CD4-positive, alpha-beta T cell treated with Interleukin-6 for 4 hours (primary cell): ENCODE data around the gene CRISPLD2.

Source experiments
- DNase-seq: peaks from one replicate; pipeline ENCODE4 v3.0.0-alpha.2; 2020; ENCODE audit warnings: mixed read lengths

The CRISPLD2 gene

GRCh38 chr16:84919269-84919668 is 99.5 kb downstream of the CRISPLD2 start:
- no peak for DNase-seq

GRCh38 chr16:84919708-84920107 is 99.9 kb downstream of the CRISPLD2 start:
- DNase-seq, result no peak

GRCh38 chr16:84920333-84920732 is 100.5 kb downstream of the CRISPLD2 start:
- DNase-seq, result no peak

- no peak for DNase-seq
These were observed 102.8 kb downstream of the CRISPLD2 start for GRCh38 chr16:84922351-84923120.

DNA sequence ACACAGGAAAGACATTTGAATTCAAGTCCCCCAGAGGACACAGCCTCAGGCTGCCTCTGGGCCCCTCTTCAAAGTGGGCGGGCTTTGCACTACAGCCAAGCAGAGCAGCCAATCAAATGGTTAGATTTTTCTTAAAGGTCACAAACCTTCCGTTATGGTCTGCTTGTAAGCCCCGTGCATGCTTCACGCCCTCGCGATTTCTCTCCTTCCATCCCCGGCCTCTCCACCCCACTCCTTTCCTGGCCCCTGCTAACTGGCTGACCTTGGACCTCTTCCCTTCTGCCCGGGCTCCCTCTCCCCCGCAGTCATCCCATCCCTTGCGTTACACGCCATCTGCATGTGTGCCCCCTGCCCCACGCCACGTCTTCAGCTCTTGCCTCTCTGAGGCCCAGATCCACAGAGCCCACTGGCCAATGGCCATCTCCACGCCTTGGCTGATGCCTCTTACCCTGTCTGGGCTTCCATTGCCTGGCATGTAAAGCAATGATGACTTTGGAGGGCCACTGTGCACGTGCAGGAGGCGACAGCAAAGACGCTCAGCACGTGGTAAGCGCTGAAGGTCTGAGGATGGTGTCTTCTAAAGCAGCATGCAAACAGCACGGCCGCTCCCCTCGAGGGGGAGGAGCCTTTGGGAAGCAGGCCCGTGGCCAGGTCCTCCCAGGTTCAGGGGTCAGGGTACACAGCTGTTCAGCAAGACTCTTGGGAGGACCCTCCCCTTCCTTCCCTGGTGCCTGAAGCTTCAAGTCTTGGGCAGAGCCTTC is 104.7 kb downstream of the CRISPLD2 start:
- no peak for DNase-seq

GRCh38 chr16:84925092-84925772 is 105.4 kb downstream of the CRISPLD2 start:
- DNase-seq, result peak; percentile 81

GRCh38 chr16:84925773-84926372 is 106.1 kb downstream of the CRISPLD2 start:
- DNase-seq, result no peak

DNA sequence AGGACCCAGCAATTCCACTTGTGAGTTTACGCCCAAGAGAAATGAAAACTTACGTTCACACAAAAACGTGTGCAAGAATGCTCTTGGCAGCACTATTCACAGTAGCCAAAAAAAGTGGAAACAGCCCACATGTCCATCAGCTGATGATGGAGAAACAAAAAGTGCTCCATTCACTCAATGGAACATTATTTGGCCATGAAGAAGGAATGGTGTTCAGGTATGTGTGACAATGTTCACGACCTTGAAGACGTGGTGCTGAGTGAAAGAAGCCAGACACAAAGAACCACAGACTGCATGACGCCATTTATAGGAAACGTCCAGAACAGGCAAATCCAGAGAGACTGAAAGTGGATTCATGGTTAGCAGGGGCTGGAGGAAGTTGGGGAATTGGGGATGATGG is 106.7 kb downstream of the CRISPLD2 start:
- DNase-seq, result no peak

GRCh38 chr16:84927621-84928591 is 108.1 kb downstream of the CRISPLD2 start:
- no peak for DNase-seq

DNA sequence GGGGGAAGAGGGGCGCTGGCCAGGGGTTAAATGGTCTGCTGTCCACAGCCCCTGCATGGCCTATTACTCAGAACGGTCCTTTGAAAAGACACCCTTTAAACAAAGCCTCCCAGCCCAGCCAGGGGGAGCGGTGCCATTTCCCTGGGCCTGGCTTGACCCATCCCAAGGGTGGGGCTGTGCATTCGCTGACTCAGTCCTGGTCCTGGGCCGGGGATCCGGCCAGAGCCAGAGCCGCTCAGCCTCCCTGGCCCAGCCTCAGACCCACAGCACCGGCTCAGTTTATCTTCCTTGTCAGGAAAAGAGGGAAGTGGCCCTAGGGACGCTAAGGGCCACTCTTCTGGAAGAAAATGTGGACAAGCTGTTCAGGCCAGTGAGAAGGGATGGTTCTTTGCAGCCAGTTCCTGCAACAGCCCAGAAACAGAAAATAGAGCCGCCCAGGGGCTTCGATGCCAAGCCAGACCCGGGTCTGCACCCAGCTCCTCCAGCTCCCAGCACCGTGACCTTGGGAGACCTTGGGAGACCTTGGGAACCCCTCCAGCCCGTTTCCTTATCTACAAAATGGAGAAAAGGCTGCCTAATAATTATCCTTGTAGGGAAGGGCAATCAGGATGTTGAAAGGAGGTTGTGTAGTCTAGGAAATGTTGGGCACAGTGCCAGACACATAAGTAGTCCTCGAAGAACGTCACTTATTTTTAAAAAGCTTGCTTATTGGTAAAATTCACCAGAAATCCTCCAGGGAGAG is 109.1 kb downstream of the CRISPLD2 start:
- no peak for DNase-seq

GRCh38 chr16:84929421-84930297 is 109.9 kb downstream of the CRISPLD2 start:
- no peak for DNase-seq

GRCh38 chr16:84930298-84931106 is 110.7 kb downstream of the CRISPLD2 start:
- DNase-seq, result no peak

DNA sequence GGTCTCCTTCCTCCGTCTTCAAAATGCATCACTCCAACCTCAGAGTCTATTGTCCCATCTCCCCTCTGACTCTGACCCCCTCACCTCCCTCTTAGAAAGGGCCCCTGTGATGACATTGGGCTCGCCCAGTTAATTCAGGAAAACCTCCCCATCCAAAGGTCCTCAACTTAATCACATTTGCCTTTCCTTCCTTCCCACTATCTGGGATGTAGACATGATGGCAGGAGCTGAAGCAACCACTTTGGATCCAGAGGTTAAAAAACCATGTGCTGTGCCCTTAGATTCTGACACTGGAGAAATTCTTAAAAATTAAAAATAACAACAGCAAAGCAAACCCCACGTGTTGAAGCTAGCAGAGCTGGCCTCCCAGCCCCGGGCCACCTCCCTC is 111.3 kb downstream of the CRISPLD2 start:
- DNase-seq, result no peak

GRCh38 chr16:84931506-84931905 is 111.7 kb downstream of the CRISPLD2 start:
- no peak for DNase-seq

DNA sequence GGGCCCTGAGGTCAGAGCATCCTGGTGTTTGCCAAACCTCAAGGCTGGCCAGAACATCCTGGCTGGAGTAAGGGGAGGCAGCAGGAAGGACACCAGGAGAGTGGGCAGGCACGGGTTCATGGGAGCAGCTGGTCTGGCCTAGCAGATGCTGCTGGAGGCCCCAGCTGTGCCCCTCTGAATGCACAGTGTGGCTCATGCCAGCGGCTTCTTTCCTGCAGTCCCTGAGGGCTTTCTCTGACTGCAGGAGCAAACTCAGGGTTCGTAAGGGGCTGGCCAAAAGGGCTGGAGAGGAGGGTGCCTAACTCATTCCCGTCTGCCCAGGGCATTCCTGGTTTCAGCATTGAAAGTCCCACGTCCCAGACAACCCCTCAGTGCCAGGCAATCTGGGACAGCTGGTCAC is 112.9 kb downstream of the CRISPLD2 start:
- no peak for DNase-seq

DNA sequence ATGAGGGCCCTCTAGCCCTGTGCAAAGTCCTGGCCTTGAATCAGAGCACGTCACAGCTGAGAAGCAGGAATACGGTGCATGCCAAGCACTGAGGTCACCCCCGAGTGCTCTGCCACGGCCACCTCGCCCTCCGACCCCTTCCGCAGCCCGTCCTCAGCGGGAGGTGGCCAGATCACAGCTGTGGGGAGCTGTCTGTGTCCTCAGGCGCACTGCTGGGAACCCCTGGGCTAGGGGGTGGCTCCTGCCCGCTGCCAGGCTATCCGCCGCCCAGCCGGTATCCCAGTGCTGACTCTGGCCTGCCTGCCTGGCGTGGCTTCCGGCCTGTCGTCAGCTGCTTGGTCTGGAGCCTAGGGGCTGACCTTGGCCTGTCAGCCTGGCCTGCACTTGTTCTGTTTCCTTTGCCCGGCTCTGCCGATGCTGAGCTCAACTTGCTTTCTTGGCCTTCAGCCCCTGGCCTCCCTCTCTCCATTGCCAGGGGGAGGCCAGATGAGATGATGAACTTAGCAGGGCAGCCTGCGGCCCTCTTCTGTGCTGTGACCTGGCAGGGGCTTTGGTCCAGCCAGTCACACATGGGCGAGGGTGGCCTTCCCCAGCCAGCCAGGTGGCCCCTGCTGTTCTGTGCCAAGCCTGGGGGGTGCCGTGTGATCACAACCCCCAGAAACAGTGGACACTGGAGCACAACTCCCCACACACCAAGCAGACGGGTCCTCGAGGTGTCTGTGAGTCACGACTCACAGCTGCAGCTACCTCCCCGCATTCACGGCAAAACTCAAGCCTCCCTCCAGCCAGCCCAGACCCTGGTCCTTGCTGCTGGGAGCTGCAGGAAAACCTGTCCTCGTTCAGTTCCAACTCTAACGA is 114.2 kb downstream of the CRISPLD2 start:
- no peak for DNase-seq

DNA sequence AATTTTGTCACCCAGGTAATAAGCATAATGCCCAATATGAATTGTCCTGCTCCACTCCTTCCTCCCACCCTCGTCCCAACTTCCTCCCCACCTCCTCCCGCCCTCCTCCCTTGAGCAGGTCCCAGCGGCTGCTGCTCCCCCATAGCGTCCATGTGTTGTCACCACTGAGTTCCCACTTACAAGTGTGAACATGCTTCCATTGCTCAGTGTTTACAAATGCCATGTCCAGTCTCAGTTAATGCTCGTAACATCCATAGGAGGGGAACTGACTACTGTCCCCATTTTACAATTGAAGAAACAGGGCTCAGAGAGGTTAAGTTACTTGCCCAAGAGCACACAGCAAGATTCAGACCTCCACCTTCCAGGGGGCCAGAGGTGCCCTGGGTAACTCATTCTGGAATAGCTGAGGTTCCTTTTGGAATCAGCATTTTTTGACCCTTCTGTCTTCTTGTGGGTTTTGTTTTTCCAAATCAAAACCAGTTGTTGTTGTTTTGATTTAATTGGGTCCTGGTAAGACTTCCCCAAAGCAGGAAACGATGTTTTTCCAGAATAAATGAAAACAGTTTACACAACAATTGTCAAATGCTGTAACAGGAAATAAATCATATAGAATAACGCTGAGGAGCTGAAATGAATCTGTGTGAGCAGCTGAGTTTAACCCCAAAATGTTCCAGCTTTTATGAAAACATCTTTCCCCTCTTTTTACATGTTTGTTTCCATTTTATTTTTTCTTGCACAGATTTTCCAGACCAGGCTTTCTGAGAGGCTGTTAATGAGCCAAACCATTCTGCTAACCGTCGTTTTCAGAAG is 117.6 kb downstream of the CRISPLD2 start:
- no peak for DNase-seq
